SU-DHL-6 (cell line): ENCODE measurements around the gene EHMT2.

Experiments
- CTCF ChIP-seq: fragments of 200-600 bp; sonication (generic); IDR thresholded peaks from one replicate; pipeline ENCODE4 v1.5.1; 2017; ENCODE audit warnings: antibody characterized with exemption, mild to moderate bottlenecking, low read length, moderate library complexity; ENCODE audit not compliant: insufficient read depth, poor library complexity, severe bottlenecking
- EZH2phosphoT487 ChIP-seq: fragments of 200-600 bp; sonication (generic), shearing (Covaris generic); conservative IDR thresholded peaks from 2 replicates; pipeline ENCODE4 v1.6.1; 2018; ENCODE audit warnings: mild to moderate bottlenecking, antibody characterized with exemption, low read length, moderate library complexity, mixed read lengths

GRCh38 chr6:31886541-31886991 is 10.9 kb downstream of the EHMT2 start:
- TF ChIP-seq EZH2phosphoT487 (no peak), CTCF (no peak)
